Right atrium auricular region (tissue), 2 donors: ENCODE data around the gene CDC16. TPM values are rescaled to one million over a fixed set of nuclear protein-coding genes. Genes with fewer than 3 reads are reported as not detected.
"Not testable (repeated sequence)": the region's sequence is repeated elsewhere in the genome, so short reads cannot be mapped to it uniquely, and the experiment has no call there.

Experiments
- DNase-seq: peaks from one replicate; pipeline ENCODE4 v3.0.0-alpha.2; 2019; ENCODE audit warnings: low spot score
- H3K27ac ChIP-seq, 2 donors: fragments of 200-600 bp; sonication (generic); 1 replicate in 1 of 2; 2 replicates in 1 of 2; pipeline ENCODE4 v1.5.1; 2016 to 2019
- H3K27me3 ChIP-seq, 2 donors: fragments of 200-600 bp; sonication (generic); one replicate each; pipeline versions ENCODE4 v1.5.1 to v1.6.0; 2017 to 2019
- H3K36me3 ChIP-seq: fragments of 200-600 bp; sonication (generic); one replicate; pipeline ENCODE4 v1.5.1; 2016
- H3K4me1 ChIP-seq, 2 donors: fragments of 200-600 bp; sonication (generic); one replicate each; pipeline versions ENCODE4 v1.5.1 to v1.6.0; 2017 to 2019
- H3K4me3 ChIP-seq, 2 donors: fragments of 200-600 bp; sonication (generic); 1 replicate in 1 of 2; 2 replicates in 1 of 2; pipeline ENCODE4 v1.5.1; 2017 to 2019; ENCODE audit warnings: mild to moderate bottlenecking in 1 of 2, moderate library complexity in 1 of 2
- H3K9me3 ChIP-seq, 2 donors: fragments of 200-600 bp; sonication (generic); one replicate each; pipeline ENCODE4 v1.5.1; 2019
- total RNA-seq, 2 donors: library from RNA; depleted of rRNA; stranded (reverse); fragments of >200 nt; gene quantifications; one replicate each; pipeline ENCODE4 v1.1.0, GENCODE V29; 2016
- TF ChIP-seq, protein P1 (sequence below), 2 donors: fragments of 200-600 bp; sonication (generic); IDR thresholded peaks; one replicate each; pipeline ENCODE4 v1.5.1; 2019; ENCODE audit warnings: antibody characterized with exemption in 2 of 2

The CDC16 gene
- total RNA-seq, 2 donors from 2014 or later: 21.1 to 31.8 TPM

- Histone ChIP-seq H3K4me1 (peaks cover 0 to 17% of the 10 kb centered on the region in 2 donors), H3K27me3 (no peaks in the 10 kb centered on the region), H3K9me3 (no peaks in the 10 kb centered on the region), H3K27ac (peak overlapping the region; percentile 27 to 45), H3K36me3 (peaks cover 76% of the 10 kb centered on the region), H3K4me3 (no peak overlapping the region)
- DNase-seq: no peak
- TF ChIP-seq, protein P1, sequence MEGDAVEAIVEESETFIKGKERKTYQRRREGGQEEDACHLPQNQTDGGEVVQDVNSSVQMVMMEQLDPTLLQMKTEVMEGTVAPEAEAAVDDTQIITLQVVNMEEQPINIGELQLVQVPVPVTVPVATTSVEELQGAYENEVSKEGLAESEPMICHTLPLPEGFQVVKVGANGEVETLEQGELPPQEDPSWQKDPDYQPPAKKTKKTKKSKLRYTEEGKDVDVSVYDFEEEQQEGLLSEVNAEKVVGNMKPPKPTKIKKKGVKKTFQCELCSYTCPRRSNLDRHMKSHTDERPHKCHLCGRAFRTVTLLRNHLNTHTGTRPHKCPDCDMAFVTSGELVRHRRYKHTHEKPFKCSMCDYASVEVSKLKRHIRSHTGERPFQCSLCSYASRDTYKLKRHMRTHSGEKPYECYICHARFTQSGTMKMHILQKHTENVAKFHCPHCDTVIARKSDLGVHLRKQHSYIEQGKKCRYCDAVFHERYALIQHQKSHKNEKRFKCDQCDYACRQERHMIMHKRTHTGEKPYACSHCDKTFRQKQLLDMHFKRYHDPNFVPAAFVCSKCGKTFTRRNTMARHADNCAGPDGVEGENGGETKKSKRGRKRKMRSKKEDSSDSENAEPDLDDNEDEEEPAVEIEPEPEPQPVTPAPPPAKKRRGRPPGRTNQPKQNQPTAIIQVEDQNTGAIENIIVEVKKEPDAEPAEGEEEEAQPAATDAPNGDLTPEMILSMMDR (IDR thresholded peaks at IDR 0.05): no peak
Measured at GRCh38 chr13:114261328-114261965, 26.8 kb downstream of the CDC16 start.

GRCh38 chr13:114263578-114263977 lies 28.9 kb downstream of the CDC16 start:
- no peak overlapping the region for H3K27ac ChIP-seq
- peaks cover 0 to 17% of the 10 kb centered on the region in 2 donors for H3K4me1 ChIP-seq
- H3K4me3 ChIP-seq: no peak overlapping the region
- H3K27me3 ChIP-seq: no peaks in the 10 kb centered on the region
- peaks cover 88% of the 10 kb centered on the region for H3K36me3 ChIP-seq
- TF ChIP-seq, protein P1 (IDR thresholded peaks at IDR 0.05): no peak
- no peaks in the 10 kb centered on the region for H3K9me3 ChIP-seq
- no peak for DNase-seq

GRCh38 chr13:114264313-114264712 lies 29.6 kb downstream of the CDC16 start:
- not testable (repeated sequence) for H3K27ac ChIP-seq, DNase-seq, H3K4me3 ChIP-seq, H3K27me3 ChIP-seq, H3K9me3 ChIP-seq
- Histone ChIP-seq H3K4me1 (peaks cover 0 to 17% of the 10 kb centered on the region in 2 donors), H3K36me3 (peaks cover 88% of the 10 kb centered on the region)

- no peak for DNase-seq
- Histone ChIP-seq H3K27ac (no peak overlapping the region), H3K4me3 (no peak overlapping the region), H3K9me3 (no peaks in the 10 kb centered on the region), H3K36me3 (peaks cover 87% of the 10 kb centered on the region), H3K4me1 (peaks cover 0 to 14% of the 10 kb centered on the region in 2 donors), H3K27me3 (no peaks in the 10 kb centered on the region)
- TF ChIP-seq, protein P1 (IDR thresholded peaks at IDR 0.05): no peak
Measured at GRCh38 chr13:114264886-114265611, 30.4 kb downstream of the CDC16 start.

DNA sequence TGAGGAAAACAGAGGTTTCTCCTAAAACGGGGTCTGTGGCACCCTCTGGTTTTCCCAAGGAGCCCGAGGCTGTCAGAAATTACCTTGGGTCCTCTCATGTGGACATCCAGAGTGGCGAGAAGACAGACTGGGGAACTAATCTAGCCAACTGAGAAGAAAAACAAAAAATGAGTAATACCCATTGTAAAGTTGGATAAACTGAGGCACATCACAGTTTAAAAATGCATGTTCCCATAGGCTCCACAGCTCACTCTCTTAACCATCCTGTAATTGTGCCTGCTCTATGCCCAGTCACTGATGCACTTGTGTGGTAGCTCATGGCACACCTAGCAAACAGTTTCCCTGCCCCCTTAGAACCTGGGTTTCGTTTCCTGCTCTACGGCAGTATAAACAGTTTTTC lies 31.5 kb downstream of the CDC16 start:
- H3K4me1 ChIP-seq: peaks cover 0 to 2% of the 10 kb centered on the region in 2 donors
- H3K27me3 ChIP-seq: no peaks in the 10 kb centered on the region
- peaks cover 77% of the 10 kb centered on the region for H3K36me3 ChIP-seq
- TF ChIP-seq, protein P1 (IDR thresholded peaks at IDR 0.05): no peak
- DNase-seq: no peak
- no peak overlapping the region for H3K27ac ChIP-seq
- H3K9me3 ChIP-seq: no peaks in the 10 kb centered on the region
- no peak overlapping the region for H3K4me3 ChIP-seq
